Measurements from ENCODE around the gene LPAR1.

Gene LPAR1

DNA sequence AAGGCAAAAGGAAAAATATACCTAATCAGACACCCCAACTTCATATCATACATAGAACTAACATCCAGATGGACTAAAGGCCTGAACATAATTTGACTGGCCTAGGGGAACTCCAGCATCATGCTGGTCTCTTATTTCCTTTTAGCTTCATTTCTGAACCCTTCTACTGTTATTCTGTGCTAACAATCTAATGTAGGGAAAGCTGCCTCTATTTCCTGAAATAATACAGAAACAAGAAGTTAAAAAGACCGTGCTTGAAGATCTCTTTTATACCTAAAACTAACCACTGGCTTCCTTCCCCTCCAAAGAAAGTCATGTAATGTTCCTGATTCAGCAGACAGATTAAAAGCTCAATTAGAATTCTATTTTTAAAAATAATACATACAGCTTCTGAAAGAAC lies 36.7 kb downstream of the LPAR1 start:
- no peak overlapping the region for H3K4me3 ChIP-seq (ENCODE audit: low read length)
- no peaks in the 10 kb centered on the region for H3K4me1 ChIP-seq (ENCODE audit: low read length)
- H2AFZ ChIP-seq (ENCODE audit: low read depth, low read length) = no peak overlapping the region
- no peaks in the 10 kb centered on the region for H3K79me2 ChIP-seq (ENCODE audit: low read length)
- TF ChIP-seq, protein P1, sequence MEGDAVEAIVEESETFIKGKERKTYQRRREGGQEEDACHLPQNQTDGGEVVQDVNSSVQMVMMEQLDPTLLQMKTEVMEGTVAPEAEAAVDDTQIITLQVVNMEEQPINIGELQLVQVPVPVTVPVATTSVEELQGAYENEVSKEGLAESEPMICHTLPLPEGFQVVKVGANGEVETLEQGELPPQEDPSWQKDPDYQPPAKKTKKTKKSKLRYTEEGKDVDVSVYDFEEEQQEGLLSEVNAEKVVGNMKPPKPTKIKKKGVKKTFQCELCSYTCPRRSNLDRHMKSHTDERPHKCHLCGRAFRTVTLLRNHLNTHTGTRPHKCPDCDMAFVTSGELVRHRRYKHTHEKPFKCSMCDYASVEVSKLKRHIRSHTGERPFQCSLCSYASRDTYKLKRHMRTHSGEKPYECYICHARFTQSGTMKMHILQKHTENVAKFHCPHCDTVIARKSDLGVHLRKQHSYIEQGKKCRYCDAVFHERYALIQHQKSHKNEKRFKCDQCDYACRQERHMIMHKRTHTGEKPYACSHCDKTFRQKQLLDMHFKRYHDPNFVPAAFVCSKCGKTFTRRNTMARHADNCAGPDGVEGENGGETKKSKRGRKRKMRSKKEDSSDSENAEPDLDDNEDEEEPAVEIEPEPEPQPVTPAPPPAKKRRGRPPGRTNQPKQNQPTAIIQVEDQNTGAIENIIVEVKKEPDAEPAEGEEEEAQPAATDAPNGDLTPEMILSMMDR (IDR thresholded peaks at IDR 0.05; ENCODE audit: low read depth, low read length) = no peak
- TF ChIP-seq EZH2phosphoT487 (IDR thresholded peaks at IDR 0.05; ENCODE audit: low read depth) = no peak
- no peak overlapping the region for H3K27ac ChIP-seq (ENCODE audit: low read length)
- no peaks in the 10 kb centered on the region for H4K20me1 ChIP-seq (ENCODE audit: insufficient read depth, low read length)
- H3K9ac ChIP-seq (ENCODE audit: low read length) = no peak overlapping the region
- H3K27me3 ChIP-seq (ENCODE audit: low read depth, low read length) = no peaks in the 10 kb centered on the region
- no peaks in the 10 kb centered on the region for H3K9me3 ChIP-seq (ENCODE audit: insufficient read depth, low read length)
- H3K4me2 ChIP-seq (ENCODE audit: low read length) = no peak overlapping the region
- H3K36me3 ChIP-seq (replicated peaks; ENCODE audit: low read depth, low read length) = no peaks in the 10 kb centered on the region

- Histone ChIP-seq H3K9ac (ENCODE audit: low read length) (no peak overlapping the region), H3K27me3 (ENCODE audit: low read depth, low read length) (no peaks in the 10 kb centered on the region), H3K9me3 (ENCODE audit: insufficient read depth, low read length) (no peaks in the 10 kb centered on the region), H3K36me3 (replicated peaks; ENCODE audit: low read depth, low read length) (no peaks in the 10 kb centered on the region), H3K79me2 (ENCODE audit: low read length) (no peaks in the 10 kb centered on the region), H3K4me2 (ENCODE audit: low read length) (no peak overlapping the region), H3K4me3 (ENCODE audit: low read length) (no peak overlapping the region), H3K27ac (ENCODE audit: low read length) (no peak overlapping the region), H2AFZ (ENCODE audit: low read depth, low read length) (no peak overlapping the region), H3K4me1 (ENCODE audit: low read length) (0 out of 2 replicates have a peak, but pooled peaks cover 7% of the 10 kb centered on the region), H4K20me1 (ENCODE audit: insufficient read depth, low read length) (no peaks in the 10 kb centered on the region)
- TF ChIP-seq EZH2phosphoT487 (IDR thresholded peaks at IDR 0.05; ENCODE audit: low read depth) = no peak
- TF ChIP-seq, protein P1 (IDR thresholded peaks at IDR 0.05; ENCODE audit: low read depth, low read length) = no peak
These were observed 38.1 kb downstream of the LPAR1 start for GRCh38 chr9:111000202-111000601.

DNA sequence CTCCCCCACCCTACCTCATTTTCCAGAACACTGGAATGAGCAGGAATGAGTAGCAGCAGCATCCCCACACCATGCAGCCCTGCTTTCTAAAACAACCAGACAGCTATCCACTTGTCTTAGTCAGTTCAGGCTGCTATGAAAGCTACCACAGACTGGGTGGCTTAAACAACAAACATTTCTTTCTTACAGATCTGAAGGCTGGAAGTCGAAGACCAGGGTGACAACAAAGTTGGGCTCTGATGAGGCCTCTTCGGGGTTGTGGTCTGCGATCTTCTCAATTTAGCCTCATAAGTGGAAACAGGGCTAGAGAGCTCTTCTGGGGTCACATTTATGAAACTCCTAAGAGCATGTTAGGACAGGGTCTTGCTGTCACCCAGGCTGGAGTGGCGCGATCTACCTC lies 38.9 kb downstream of the LPAR1 start:
- H3K9me3 ChIP-seq (ENCODE audit: insufficient read depth, low read length) = no peaks in the 10 kb centered on the region
- 0 out of 2 replicates have a peak, but pooled peaks cover 7% of the 10 kb centered on the region for H3K4me1 ChIP-seq (ENCODE audit: low read length)
- no peak overlapping the region for H3K27ac ChIP-seq (ENCODE audit: low read length)
- H3K79me2 ChIP-seq (ENCODE audit: low read length) = no peaks in the 10 kb centered on the region
- H3K9ac ChIP-seq (ENCODE audit: low read length) = no peak overlapping the region
- H3K4me2 ChIP-seq (ENCODE audit: low read length) = no peak overlapping the region
- H4K20me1 ChIP-seq (ENCODE audit: insufficient read depth, low read length) = no peaks in the 10 kb centered on the region
- H2AFZ ChIP-seq (ENCODE audit: low read depth, low read length) = no peak overlapping the region
- TF ChIP-seq, protein P1 (IDR thresholded peaks at IDR 0.05; ENCODE audit: low read depth, low read length) = no peak
- no peak for TF ChIP-seq EZH2phosphoT487 (IDR thresholded peaks at IDR 0.05; ENCODE audit: low read depth)
- H3K36me3 ChIP-seq (replicated peaks; ENCODE audit: low read depth, low read length) = no peaks in the 10 kb centered on the region
- H3K4me3 ChIP-seq (ENCODE audit: low read length) = no peak overlapping the region
- no peaks in the 10 kb centered on the region for H3K27me3 ChIP-seq (ENCODE audit: low read depth, low read length)

DNA sequence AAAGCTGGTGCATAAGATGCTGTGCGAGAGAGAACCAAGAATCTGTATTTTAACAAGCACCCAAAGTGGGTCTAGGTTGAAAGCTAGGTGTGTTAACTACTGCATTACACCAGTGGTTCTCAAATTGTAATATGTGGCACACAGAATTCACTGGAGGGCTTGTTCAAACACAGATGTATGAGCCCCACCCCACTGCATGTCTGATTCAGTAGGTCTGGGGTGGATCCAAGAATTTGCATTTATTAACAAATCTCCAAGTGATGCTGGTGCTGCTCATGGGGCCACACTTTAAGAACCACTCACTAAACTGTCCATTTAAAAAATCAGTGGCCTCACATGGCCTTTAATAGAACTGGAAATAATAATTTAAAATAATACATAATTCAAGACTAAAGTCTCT lies 40.4 kb downstream of the LPAR1 start:
- H3K27me3 ChIP-seq (ENCODE audit: low read depth, low read length) = no peaks in the 10 kb centered on the region
- no peak overlapping the region for H3K4me3 ChIP-seq (ENCODE audit: low read length)
- TF ChIP-seq EZH2phosphoT487 (IDR thresholded peaks at IDR 0.05; ENCODE audit: low read depth) = no peak
- TF ChIP-seq, protein P1 (IDR thresholded peaks at IDR 0.05; ENCODE audit: low read depth, low read length) = no peak
- H4K20me1 ChIP-seq (ENCODE audit: insufficient read depth, low read length) = no peaks in the 10 kb centered on the region
- H3K9ac ChIP-seq (ENCODE audit: low read length) = no peak overlapping the region
- no peak overlapping the region for H2AFZ ChIP-seq (ENCODE audit: low read depth, low read length)
- H3K27ac ChIP-seq (ENCODE audit: low read length) = no peak overlapping the region
- H3K4me1 ChIP-seq (ENCODE audit: low read length) = 0 out of 2 replicates have a peak, but pooled peaks cover 7% of the 10 kb centered on the region
- no peaks in the 10 kb centered on the region for H3K36me3 ChIP-seq (replicated peaks; ENCODE audit: low read depth, low read length)
- no peak overlapping the region for H3K4me2 ChIP-seq (ENCODE audit: low read length)
- H3K9me3 ChIP-seq (ENCODE audit: insufficient read depth, low read length) = no peaks in the 10 kb centered on the region
- no peaks in the 10 kb centered on the region for H3K79me2 ChIP-seq (ENCODE audit: low read length)
